ENCODE measurements around the gene PIP5K1C.

Gene PIP5K1C, protein sequence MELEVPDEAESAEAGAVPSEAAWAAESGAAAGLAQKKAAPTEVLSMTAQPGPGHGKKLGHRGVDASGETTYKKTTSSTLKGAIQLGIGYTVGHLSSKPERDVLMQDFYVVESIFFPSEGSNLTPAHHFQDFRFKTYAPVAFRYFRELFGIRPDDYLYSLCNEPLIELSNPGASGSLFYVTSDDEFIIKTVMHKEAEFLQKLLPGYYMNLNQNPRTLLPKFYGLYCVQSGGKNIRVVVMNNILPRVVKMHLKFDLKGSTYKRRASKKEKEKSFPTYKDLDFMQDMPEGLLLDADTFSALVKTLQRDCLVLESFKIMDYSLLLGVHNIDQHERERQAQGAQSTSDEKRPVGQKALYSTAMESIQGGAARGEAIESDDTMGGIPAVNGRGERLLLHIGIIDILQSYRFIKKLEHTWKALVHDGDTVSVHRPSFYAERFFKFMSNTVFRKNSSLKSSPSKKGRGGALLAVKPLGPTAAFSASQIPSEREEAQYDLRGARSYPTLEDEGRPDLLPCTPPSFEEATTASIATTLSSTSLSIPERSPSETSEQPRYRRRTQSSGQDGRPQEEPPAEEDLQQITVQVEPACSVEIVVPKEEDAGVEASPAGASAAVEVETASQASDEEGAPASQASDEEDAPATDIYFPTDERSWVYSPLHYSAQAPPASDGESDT

DNA sequence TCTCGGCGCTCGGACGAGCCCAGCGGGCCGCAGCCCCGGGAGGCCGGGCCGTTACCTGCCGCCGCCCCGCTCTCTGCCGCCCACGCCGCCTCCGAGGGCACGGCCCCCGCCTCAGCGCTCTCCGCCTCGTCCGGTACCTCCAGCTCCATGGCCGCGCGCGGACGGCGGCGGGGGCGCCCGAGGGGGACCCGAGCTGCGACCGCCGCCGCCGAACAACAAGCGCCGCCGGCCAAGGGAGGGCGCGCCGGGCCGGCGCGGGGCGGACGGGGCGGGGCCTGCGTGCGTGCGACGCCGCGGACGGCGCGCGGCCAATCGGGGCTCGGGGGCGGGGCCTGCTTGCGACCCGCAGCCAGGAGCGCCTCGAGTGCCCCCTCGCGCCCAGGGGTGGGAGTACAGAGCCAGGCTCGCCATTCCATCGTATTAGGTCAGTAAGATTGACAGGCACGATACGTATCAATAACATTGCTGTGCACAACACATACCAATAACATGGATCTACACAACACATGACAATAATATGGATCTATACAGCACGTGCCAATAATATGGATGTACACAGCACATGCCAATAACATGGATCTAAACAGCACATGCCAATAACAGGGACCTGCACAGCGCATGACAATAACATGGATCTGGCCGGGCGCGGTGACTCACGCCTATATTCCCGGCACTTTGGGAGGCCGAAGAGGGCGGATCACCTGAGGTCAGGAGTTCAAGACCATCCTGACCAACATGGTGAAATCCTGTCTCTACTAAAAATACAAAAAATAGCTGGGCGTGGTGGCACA, at the start of gene PIP5K1C:
Gene PIP5K1C (minus strand): TSS at position 227 of the 791 bp plus-strand sequence. CDS start 78 bp downstream, at position 149.
- DNase-seq (ENCODE audit: low read depth): peak; percentile 94

DNA sequence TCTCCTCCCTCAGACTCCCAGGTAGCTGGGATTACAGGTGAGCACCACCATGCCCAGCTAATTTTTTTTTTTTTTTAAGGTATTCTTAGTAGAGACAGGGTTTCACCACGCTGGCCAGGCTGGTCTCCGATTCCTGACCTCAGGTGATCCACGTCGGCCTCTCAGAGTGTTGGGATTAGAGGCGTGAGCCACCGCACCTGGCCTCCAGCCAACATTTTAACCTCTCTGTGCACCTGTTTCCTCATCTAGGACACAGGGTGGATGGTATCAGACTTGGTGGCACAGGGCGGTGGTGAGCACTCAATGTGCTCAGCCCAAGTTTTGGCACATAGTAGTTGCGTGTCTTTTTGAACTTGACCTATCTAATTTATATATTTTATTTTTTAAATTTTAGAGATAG, 48.7 kb upstream of the PIP5K1C start:
- no peak for DNase-seq (ENCODE audit: low read depth)

DNA sequence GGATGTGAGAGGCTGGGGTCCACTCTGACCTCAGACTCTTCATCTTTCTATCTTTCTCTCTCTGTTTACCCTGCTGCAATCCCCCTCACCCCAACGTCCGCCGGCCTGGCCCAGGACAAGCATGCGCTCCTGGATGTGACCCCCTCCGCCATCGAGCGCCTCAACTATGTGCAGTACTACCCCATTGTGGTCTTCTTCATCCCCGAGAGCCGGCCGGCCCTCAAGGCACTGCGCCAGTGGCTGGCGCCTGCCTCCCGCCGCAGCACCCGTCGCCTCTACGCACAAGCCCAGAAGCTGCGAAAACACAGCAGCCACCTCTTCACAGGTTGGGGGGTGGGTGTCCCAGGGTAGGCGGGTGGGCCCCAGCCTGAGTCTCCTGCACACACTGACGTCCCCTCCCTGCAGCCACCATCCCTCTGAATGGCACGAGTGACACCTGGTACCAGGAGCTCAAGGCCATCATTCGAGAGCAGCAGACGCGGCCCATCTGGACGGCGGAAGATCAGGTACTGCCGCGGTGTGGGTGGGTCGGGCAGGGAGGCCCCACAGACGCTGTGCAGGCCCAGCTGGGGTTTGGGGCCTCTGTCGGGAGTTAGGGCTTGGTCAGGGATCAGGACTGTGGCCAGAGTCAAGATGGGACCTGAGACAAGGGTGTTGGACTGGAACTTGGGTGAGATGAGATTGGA, 46.2 kb upstream of the PIP5K1C start:
- no peak for DNase-seq (ENCODE audit: low read depth)

DNA sequence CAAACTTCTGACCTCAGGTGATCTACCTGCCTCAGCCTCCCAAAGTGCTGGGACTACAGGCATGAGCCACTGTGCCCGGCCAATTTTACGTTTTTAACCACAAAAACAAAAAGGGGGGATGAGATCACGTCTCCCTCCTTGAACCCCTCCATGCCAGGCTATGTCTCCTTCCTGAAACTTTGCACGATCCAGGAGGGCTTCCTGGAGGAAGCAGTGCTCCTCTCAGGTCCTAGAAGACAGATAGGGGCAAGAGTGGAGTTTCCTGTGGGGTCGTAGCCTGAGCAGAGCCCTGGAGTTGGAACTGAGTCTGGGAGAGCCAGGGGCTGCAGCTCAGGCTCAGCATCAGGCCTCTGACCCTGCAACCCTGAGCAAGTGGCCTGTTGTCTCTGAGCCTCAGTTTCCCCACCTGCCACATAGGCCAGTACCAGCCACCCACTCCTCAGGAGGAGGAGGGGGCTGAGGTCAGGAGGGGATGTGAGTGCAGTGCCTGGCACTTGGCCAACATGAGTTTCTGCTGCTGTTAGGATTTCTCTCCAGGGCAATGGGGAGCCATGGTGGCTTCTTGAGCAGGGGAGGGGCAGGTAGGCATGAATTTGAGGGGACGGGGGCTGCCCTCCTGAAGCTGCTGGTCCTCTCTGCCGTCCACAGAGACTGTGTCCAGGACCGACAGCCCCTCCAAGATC, 45.2 kb upstream of the PIP5K1C start:
- DNase-seq (ENCODE audit: low read depth): no peak

DNA sequence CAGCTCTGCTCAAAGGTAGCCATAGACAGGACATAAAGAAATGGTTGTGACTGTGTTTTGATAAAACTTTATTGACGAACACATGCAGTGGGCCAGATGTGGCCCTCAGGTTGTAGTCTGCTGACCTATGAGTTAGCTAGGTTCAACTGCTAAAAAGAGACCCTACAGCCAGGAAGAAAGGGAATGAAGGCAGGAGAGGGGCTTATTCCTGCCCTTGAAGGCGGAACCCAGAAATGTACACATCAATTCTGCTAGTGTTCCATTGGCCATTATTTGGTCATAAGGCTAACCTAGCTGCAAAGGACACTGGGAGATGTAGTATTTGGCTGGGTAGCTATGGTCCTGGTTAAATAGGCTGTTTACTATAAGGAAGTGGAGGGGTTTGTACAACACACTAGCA, 43.2 kb upstream of the PIP5K1C start:
- no peak for DNase-seq (ENCODE audit: low read depth)

DNA sequence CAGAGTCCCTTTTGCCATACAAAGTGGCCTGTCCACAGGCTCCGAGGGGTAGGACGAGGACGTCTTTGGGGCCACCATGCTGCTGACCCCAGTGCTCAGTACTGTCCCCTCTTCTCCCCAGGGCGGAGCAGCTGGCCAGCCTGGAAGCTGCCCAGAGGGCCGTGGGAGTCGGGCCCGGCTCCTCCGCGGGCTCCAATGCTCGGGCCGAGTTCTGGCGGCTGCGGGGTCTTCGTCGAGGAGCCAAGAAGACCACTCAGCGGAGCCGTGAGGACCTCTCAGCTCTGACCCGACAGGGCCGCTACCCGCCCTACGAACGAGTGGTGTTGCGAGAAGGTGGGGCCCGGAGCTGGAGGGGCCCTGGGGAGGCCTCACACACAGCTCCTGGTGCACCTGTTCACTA, 40.2 kb upstream of the PIP5K1C start:
- no peak for DNase-seq (ENCODE audit: low read depth)

DNA sequence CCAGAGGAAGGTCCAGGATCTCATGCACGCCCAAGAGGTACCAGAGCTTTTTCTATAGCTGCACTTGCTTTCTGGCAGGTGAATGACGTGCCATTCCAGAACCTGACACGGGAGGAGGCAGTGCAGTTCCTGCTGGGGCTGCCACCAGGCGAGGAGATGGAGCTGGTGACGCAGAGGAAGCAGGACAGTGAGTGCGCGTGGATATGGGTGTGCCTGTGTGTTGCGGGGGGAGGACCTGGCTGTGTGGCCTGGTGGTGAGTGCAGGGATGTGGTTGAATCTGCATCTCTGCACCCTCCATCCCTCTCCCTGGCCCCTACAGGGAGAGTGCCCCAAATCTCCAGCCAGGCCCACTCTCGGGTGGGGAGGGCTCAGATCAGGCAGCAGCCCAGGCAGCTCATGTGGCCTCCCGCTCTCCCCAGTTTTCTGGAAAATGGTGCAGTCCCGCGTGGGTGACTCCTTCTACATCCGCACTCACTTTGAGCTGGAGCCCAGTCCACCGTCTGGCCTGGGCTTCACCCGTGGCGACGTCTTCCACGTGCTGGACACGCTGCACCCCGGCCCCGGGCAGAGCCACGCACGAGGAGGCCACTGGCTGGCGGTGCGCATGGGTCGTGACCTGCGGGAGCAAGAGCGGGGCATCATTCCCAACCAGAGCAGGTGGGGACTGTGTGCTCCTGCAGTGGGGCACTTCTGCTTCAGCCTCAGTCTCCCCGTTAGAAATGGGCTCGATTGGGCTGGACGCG, 38.4 kb upstream of the PIP5K1C start:
- DNase-seq (ENCODE audit: low read depth): no peak

DNA sequence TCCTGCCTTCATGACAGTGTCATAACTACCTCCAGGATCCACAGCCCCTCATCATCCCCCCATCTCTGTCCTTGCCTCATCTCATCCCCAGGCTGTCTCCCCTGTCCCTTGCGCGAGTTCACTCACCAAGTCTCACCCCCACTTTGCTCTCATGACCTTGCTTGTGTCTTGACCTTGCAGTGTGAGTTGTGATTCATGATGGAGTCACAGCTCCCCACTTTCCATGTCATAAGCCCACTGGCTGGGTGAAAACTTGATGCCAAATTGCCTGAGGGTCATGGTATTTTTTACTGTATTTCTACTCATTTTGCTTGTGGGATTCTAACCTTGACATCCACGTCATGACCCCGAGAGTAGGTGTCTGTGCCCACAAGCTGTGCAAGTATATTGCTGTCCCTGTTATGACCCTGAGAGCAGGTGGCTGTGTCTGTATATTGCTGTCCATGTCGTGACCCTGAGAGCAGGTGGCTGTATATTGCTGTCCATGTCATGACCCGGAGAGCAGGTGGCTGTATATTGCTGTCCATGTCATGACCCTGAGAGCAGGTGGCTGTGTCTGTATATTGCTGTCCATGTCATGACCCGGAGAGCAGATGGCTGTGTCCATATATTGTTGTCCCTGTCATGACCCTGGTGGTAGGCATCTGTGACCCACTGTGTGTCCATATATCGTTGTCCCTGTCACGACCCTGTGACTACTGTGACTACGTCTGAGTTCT, 37.4 kb upstream of the PIP5K1C start:
- DNase-seq (ENCODE audit: low read depth): no peak

DNA sequence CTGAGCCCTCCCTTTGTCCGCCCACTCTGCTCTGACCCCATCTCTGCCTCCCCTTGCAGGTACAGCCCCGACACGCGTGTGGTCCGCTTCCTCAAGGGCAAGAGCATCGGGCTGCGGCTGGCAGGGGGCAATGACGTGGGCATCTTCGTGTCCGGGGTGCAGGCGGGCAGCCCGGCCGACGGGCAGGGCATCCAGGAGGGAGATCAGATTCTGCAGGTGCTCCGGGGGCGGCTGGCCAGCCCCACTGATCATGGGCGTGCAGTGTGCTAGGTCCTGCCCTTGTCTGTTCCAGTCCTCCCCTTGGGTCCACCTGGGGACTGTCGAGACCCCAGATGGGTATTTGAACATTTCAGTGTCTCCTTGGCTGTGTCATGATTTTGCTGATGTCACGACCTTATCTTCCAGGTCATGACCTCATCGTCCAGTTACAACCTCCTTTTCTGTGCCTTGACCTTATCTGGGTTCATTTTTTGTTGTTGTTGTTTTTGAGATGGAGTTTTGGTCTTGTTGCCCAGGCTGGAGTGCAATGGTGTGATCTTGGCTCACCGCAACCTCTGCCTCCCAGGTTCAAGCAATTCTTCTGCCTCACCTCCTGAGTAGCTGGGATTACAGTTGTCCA, 35.9 kb upstream of the PIP5K1C start:
- DNase-seq (ENCODE audit: low read depth): no peak

DNA sequence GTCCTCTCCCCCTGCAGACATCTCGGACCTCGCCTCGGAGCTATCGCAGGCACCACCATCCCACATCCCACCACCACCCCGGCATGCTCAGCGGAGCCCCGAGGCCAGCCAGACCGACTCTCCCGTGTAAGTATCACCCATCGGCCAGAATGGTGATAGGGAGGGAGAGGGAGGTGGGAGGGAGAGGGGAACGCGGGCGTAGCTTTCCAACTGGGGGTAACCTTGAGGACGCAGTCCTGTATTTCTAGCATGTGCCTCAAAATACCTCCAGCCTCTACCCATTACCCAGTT, 34.0 kb upstream of the PIP5K1C start:
- DNase-seq (ENCODE audit: low read depth): no peak

DNA sequence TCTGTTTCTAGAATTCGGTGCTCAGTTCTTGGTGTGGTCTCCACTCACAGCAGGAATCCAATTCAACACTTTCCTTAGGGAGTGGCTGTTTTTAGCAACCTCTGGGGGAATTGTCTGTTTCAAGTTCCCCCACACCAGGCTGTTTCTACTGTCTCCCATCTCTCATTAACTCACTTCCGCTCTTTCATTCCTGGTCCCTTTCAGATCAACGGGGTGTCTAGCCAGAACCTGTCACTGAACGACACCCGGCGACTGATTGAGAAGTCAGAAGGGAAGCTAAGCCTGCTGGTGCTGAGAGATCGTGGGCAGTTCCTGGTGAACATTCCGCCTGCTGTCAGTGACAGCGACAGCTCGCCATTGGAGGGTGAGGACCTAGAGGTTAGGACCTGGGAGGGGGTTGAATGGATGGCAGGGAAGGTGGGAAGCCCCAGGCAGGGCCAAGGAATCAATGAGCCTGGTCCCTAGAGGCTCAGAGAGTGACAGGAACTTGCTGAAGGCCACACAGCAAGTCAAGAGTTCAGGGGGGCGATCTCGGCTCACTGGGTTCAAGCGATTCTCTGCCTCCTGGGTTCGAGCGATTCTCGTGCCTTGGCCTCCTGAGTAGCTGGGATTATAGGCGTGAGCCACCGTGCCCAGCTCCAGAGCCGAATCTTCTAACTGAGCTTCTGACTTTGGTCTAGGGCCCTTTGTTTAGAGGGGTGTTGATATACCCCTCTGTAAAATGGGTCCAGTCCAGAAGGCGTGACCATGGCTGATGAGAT, 33.5 kb upstream of the PIP5K1C start:
- DNase-seq (ENCODE audit: low read depth): no peak

DNA sequence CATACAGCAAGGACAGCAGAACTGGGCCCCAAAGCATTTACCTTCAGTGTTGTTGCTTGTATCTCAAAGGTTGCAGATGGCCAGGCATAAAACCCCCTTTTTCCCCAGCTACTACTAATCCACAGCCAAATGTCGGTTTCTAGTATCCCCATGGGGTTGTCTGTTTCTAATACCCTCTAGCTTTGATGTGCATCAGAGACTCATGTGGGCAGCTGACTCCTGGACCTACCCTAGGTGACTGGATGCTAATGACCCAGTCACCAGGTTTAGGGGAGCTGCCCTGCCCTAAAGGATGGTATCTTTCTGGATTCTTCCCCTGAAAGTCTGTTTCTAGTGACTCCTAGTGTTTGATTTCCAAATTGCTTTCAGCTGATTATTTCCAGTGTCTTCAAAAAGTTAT, 31.8 kb upstream of the PIP5K1C start:
- DNase-seq (ENCODE audit: low read depth): no peak

DNA sequence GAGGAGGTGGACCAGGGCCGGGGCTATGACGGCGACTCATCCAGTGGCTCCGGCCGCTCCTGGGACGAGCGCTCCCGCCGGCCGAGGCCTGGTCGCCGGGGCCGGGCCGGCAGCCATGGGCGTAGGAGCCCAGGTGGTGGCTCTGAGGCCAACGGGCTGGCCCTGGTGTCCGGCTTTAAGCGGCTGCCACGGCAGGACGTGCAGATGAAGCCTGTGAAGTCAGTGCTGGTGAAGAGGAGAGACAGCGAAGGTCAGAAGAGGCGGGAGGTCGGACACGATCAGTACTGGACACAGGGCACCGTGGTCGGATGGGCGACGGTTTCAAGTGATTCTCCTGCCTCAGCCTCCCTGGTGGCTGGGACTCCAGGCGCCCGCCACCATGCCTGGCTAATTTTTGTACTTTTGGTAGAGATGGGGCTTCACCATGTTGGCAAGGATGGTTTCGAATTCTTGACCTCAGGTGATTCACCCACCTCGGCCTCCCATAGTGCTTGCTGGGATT, 30.2 kb upstream of the PIP5K1C start:
- no peak for DNase-seq (ENCODE audit: low read depth)

DNA sequence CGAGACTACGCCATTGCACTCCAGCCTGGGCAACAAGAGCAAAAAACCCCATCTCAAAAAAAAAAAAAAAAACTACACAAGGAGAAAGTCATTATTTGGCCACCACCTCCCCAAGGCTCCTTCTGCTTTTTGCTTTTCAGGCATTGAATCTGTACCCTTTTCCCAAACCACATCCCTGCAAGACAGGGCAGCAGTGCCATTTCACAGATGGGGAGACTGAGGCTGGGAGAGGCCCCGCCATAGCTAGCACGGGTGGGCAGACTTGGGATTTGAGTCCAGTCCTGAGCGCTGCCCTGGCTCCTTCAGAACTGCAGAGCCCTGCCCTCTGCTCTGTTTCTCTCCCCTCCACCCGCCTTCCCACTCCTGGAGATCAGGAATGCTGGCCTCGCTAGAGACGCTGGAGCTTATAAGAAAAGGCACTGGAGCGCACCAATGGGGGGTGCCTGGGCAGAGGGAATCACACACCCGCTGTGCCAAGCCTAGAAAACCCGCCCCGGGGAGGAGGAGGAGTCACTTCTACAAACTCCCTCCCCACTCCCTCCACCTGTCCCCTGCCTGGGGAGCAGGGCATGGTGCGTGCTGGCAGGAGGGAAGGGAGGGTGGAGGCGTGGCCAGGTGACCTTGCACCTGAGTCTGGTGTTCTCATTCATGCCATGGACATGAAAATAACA, 25.5 kb upstream of the PIP5K1C start:
- DNase-seq (ENCODE audit: low read depth): no peak

DNA sequence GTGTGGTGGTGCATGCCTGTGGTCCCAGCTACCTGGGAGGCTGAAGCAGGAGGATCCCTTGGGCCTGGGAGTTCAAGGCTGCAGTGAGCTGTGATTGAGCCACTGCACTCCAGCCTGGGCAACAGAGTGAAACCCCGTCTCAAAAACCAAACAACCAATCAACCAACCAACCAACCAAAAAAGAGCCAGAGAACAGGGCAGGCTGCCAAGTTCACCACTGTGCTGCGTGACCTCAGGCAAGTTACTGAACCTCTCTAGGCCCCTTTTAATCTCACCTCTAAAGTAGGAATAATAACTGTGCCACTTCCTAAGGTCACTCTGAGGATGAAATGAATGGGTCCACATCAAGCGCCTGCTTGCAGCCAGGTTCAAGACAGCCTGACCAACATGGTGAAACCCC, 24.9 kb upstream of the PIP5K1C start:
- DNase-seq (ENCODE audit: low read depth): no peak

DNA sequence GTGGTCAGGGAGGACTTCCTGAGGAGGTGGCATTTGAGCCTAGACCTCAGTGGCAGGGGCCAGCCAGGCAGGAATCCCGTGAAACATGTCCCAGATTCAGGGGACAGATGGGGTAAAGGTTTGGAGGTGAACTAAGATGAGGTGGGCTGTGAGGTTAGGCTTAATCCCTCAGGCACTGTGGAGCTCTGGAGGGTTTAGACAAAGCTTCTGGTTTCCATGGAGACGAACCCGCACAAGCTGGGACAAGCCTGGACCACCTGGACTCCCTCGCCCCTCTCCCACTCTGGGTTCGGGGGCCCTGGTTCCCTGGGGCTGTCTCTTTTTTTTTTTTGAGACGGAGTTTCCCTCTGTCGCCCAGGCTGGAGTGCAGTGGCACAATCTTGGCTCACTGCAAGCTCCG, 23.6 kb upstream of the PIP5K1C start:
- DNase-seq (ENCODE audit: low read depth): no peak

DNA sequence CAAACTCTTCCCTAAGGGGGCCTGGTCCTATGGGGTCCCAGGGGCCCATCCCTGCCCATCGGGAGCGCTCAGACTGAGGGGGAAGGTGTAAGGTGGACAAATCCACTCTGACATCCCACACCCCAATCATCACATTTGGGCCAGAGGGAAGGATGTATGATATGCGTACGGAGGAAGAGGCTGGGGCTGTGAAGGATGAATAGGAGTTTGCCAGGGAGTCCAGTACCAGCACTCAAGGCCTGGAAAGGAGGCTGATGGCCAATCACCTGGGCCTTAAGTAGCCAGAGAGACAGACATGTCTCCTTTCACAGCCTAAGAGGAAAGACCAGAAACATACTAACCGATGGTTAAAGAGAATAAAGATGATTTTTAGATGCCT, 22.8 kb upstream of the PIP5K1C start:
- DNase-seq (ENCODE audit: low read depth): no peak

DNA sequence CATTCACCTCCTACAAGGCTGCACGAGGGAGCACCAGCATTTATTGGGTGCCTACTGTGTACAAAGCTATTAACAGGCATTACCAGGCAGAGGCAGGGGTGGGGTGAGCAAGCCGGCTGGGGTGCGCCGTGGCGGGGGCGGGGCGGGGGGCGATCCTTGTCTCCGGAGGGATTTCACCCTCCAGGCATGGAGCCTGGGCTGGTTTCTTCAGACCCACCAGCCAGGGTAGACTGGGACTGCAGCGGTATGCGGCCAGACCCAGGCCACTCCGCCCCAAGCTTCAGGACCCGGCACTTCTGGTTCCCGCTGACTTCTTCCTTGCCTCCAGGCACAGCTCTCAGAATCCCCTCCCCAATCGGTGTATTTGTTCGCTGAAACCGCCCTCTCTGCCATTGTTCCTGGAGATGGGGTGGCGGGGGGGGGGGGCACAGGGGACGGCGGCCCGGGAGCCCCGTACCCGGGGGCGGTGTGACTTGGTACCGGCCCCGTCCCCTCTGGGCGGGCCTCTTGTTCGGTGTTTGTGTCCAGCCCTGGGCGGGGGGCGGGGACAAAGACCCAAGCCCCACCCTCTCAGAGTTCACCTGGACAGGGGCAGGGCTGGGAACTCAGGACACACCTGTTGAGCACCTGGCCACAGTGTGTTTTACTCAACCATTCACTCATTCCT, 22.3 kb upstream of the PIP5K1C start:
- no peak for DNase-seq (ENCODE audit: low read depth)

Data from activated T-cell treated with anti-CD3 and anti-CD28 coated beads for 48 hours (primary cell).